GM21619 (cell line): ENCODE data around the gene HSD11B2.

Source experiments
- ATAC-seq: cut with Tn5 transposase; IDR thresholded peaks from one replicate; pipeline ENCODE4 v1.9.1; 2021; ENCODE audit not compliant: unreplicated experiment

HSD11B2 gene

GRCh38 chr16:67430977-67431774, at the start of gene HSD11B2:
TSS of gene HSD11B2 (plus strand) at chr16:67431121. CDS start at chr16:67431249, 128 bp downstream.
- ATAC-seq: no peak

- no peak for ATAC-seq
Observed at GRCh38 chr16:67383284-67383683, 47.6 kb upstream of the HSD11B2 start.

GRCh38 chr16:67384778-67385510, 46.0 kb upstream of the HSD11B2 start:
- no peak for ATAC-seq

- ATAC-seq: no peak
Observed at GRCh38 chr16:67386861-67387455, 44.0 kb upstream of the HSD11B2 start.

- no peak for ATAC-seq
Observed at GRCh38 chr16:67387479-67388079, 43.3 kb upstream of the HSD11B2 start.

- no peak for ATAC-seq
Observed at GRCh38 chr16:67388191-67388590, 42.7 kb upstream of the HSD11B2 start.

GRCh38 chr16:67388591-67388990, 42.3 kb upstream of the HSD11B2 start:
- ATAC-seq: no peak

GRCh38 chr16:67389911-67390815, 40.8 kb upstream of the HSD11B2 start:
- ATAC-seq: no peak

GRCh38 chr16:67390816-67391423, 40.0 kb upstream of the HSD11B2 start:
- ATAC-seq: no peak

GRCh38 chr16:67391424-67392300, 39.3 kb upstream of the HSD11B2 start:
- no peak for ATAC-seq

- ATAC-seq: no peak
Observed at GRCh38 chr16:67392301-67393059, 38.4 kb upstream of the HSD11B2 start.

GRCh38 chr16:67393111-67393787, 37.7 kb upstream of the HSD11B2 start, which contains the start of gene TPPP3:
TSS of gene TPPP3 (minus strand) at chr16:67393498. CDS start at chr16:67391111, 2,387 bp downstream.
- ATAC-seq: no peak

GRCh38 chr16:67393788-67394154, 37.1 kb upstream of the HSD11B2 start:
- ATAC-seq: no peak

- no peak for ATAC-seq
Observed at GRCh38 chr16:67394155-67395104, 36.5 kb upstream of the HSD11B2 start.

- no peak for ATAC-seq
Observed at GRCh38 chr16:67395105-67395457, 35.8 kb upstream of the HSD11B2 start.

- ATAC-seq: no peak
Observed at GRCh38 chr16:67395458-67396158, 35.3 kb upstream of the HSD11B2 start.
